OCI-LY7 (cell line): ENCODE data around the gene HSBP1L1. TPM values are rescaled to one million over a fixed set of nuclear protein-coding genes. Genes with fewer than 3 reads are reported as not detected.

Experiments
- BruUV-seq: library from RNA; stranded (reverse); fragments of 400-500 nt; replicated peaks from 2 replicates; lab custom pipeline; 2021; lab: Mats Ljungman, UMichigan
- CTCF ChIA-PET: fragments of 300-600 bp; sonication (Branson Sonifier 250); formaldehyde crosslinking; loops from one replicate; lab custom pipeline; 2022; ENCODE audit warnings: antibody characterized with exemption; ENCODE audit not compliant: unreplicated experiment; lab: Charles Lee
- POLR2A ChIA-PET: fragments of 300-600 bp; sonication (Branson Sonifier 250); formaldehyde crosslinking; loops from one replicate; lab custom pipeline; 2022; ENCODE audit warnings: antibody characterized with exemption; lab: Charles Lee
- DNase-seq: peaks from one replicate; pipeline ENCODE4 v3.0.0-alpha.2; 2015; ENCODE audit warnings: low spot score
- H2AFZ ChIP-seq: fragments of 200-600 bp; sonication (generic), shearing (Covaris generic); 2 replicates; pipeline ENCODE4 v1.6.1; 2014; ENCODE audit warnings: mild to moderate bottlenecking, antibody characterized with exemption, low read length, moderate library complexity
- H3K27ac ChIP-seq: fragments of 200-600 bp; sonication (generic); 2 replicates; pipeline ENCODE4 v1.5.1; 2014; ENCODE audit warnings: mixed run types, low read depth, mild to moderate bottlenecking, moderate library complexity, low read length, inconsistent platforms; ENCODE audit not compliant: poor library complexity, severe bottlenecking
- H3K36me3 ChIP-seq: fragments of 200-600 bp; sonication (generic); 2 replicates; pipeline ENCODE4 v1.6.1; 2014; ENCODE audit warnings: mild to moderate bottlenecking, antibody characterized with exemption, low read length, moderate library complexity, mixed read lengths; ENCODE audit not compliant: insufficient read depth
- H3K4me1 ChIP-seq: fragments of 200-600 bp; sonication (generic); 2 replicates; pipeline ENCODE4 v1.5.1; 2014; ENCODE audit warnings: mild to moderate bottlenecking, low read length; ENCODE audit not compliant: insufficient read depth, poor library complexity, severe bottlenecking
- H3K4me2 ChIP-seq: fragments of 200-600 bp; sonication (generic); 2 replicates; pipeline ENCODE4 v1.6.1; 2014; ENCODE audit warnings: mild to moderate bottlenecking, low read length
- H3K4me3 ChIP-seq: fragments of 200-600 bp; sonication (generic); 2 replicates; pipeline ENCODE4 v1.5.1; 2014; ENCODE audit warnings: mild to moderate bottlenecking, low read depth, low read length; ENCODE audit not compliant: poor library complexity, severe bottlenecking
- H3K79me2 ChIP-seq: fragments of 200-600 bp; sonication (generic); 2 replicates; pipeline ENCODE4 v1.6.1; 2016; ENCODE audit warnings: low read depth, mild to moderate bottlenecking, low read length, moderate library complexity, mixed read lengths; ENCODE audit not compliant: insufficient read depth
- H3K9me2 ChIP-seq: fragments of 200-600 bp; sonication (generic); 2 replicates; pipeline ENCODE4 v1.6.1; 2016; ENCODE audit warnings: mild to moderate bottlenecking, low read length, mixed read lengths; ENCODE audit not compliant: insufficient read depth
- H3K9me3 ChIP-seq: fragments of 200-600 bp; sonication (generic); 2 replicates; pipeline ENCODE4 v1.6.1; 2014; ENCODE audit warnings: mild to moderate bottlenecking, mixed run types, low read length, mixed read lengths
- H4K20me1 ChIP-seq: fragments of 200-600 bp; sonication (generic); 2 replicates; pipeline ENCODE4 v1.6.1; 2014; ENCODE audit warnings: mild to moderate bottlenecking, antibody characterized with exemption, low read length, moderate library complexity, mixed read lengths; ENCODE audit not compliant: insufficient read depth
- EZH2phosphoT487 ChIP-seq: fragments of 200-600 bp; sonication (generic); IDR thresholded peaks from 2 replicates; pipeline ENCODE4 v1.6.1; 2018; ENCODE audit warnings: low read depth, borderline replicate concordance, mild to moderate bottlenecking, mixed run types, antibody characterized with exemption, low read length, moderate library complexity, mixed read lengths
- intact Hi-C: fragments of 100-400 bp; cut with micrococcal nuclease; formaldehyde crosslinking; loops from one replicate; pipeline ENCODE4 v1.10.0; 2022; ENCODE audit not compliant: unreplicated experiment
- total RNA-seq, 2 experiments: library from RNA; depleted of rRNA in 1 of 2; stranded (reverse); fragments of >200 nt in 1 of 2; shearing (Covaris generic) in 1 of 2; gene quantifications; 2 replicates each; pipeline ENCODE4 v1.2.3, GENCODE V29; 2014 to 2022
- TF ChIP-seq, protein P1 (sequence below): fragments of 200-600 bp; sonication (generic); conservative IDR thresholded peaks from 2 replicates; pipeline ENCODE4 v1.5.1; 2014; ENCODE audit warnings: mild to moderate bottlenecking, antibody characterized with exemption, low read length, moderate library complexity, mixed read lengths

Gene HSBP1L1
- total RNA-seq, 2 experiments from 2014 or later = not detected

DNA sequence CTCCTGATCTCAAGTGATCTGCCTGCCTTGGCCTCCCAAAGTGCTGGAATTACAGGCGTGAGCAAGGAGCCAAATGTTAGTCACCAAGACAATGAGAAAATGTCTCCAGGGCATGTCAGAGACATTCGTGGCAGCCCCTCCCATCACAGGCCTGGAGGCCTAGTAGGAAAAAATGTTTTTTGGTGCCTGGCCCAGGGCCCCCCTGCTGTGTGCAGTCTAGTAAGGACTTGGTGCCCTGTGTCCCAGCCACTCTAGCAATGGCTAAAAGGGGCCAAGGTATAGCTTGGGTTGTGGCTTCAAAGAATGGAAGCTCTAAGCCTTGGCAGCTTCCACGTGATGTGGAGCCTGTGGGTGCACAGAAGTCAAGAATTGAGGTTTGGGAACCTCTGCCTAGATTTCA lies 36.4 kb downstream of the HSBP1L1 start:
- CTCF ChIA-PET = no interaction called here
- Histone ChIP-seq H3K36me3 (no peaks in the 10 kb centered on the region), H3K9me2 (no peaks in the 10 kb centered on the region), H3K27ac (no peak overlapping the region), H2AFZ (no peak overlapping the region), H4K20me1 (no peaks in the 10 kb centered on the region), H3K4me3 (no peak overlapping the region), H3K4me1 (no peaks in the 10 kb centered on the region), H3K9me3 (no peaks in the 10 kb centered on the region), H3K79me2 (no peaks in the 10 kb centered on the region), H3K4me2 (no peak overlapping the region)
- BruUV-seq = no TSS peak
- POLR2A ChIA-PET = no interaction called here
- intact Hi-C loops = no loop called here
- DNase-seq = no peak
- TF ChIP-seq EZH2phosphoT487 = no peak
- TF ChIP-seq, protein P1, sequence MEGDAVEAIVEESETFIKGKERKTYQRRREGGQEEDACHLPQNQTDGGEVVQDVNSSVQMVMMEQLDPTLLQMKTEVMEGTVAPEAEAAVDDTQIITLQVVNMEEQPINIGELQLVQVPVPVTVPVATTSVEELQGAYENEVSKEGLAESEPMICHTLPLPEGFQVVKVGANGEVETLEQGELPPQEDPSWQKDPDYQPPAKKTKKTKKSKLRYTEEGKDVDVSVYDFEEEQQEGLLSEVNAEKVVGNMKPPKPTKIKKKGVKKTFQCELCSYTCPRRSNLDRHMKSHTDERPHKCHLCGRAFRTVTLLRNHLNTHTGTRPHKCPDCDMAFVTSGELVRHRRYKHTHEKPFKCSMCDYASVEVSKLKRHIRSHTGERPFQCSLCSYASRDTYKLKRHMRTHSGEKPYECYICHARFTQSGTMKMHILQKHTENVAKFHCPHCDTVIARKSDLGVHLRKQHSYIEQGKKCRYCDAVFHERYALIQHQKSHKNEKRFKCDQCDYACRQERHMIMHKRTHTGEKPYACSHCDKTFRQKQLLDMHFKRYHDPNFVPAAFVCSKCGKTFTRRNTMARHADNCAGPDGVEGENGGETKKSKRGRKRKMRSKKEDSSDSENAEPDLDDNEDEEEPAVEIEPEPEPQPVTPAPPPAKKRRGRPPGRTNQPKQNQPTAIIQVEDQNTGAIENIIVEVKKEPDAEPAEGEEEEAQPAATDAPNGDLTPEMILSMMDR = no peak

GRCh38 chr18:80002468-80002867 lies 38.0 kb downstream of the HSBP1L1 start:
- Histone ChIP-seq H3K79me2 (no peaks in the 10 kb centered on the region), H3K4me2 (no peak overlapping the region), H3K9me2 (no peaks in the 10 kb centered on the region), H4K20me1 (no peaks in the 10 kb centered on the region), H3K4me1 (no peaks in the 10 kb centered on the region), H3K27ac (no peak overlapping the region), H2AFZ (no peak overlapping the region), H3K4me3 (no peak overlapping the region), H3K9me3 (no peaks in the 10 kb centered on the region), H3K36me3 (no peaks in the 10 kb centered on the region)
- BruUV-seq = no TSS peak
- no peak for DNase-seq
- ChIA-PET POLR2A (no interaction called here), CTCF (no interaction called here)
- TF ChIP-seq, protein P1 = no peak
- no peak for TF ChIP-seq EZH2phosphoT487
- intact Hi-C loops = no loop called here

DNA sequence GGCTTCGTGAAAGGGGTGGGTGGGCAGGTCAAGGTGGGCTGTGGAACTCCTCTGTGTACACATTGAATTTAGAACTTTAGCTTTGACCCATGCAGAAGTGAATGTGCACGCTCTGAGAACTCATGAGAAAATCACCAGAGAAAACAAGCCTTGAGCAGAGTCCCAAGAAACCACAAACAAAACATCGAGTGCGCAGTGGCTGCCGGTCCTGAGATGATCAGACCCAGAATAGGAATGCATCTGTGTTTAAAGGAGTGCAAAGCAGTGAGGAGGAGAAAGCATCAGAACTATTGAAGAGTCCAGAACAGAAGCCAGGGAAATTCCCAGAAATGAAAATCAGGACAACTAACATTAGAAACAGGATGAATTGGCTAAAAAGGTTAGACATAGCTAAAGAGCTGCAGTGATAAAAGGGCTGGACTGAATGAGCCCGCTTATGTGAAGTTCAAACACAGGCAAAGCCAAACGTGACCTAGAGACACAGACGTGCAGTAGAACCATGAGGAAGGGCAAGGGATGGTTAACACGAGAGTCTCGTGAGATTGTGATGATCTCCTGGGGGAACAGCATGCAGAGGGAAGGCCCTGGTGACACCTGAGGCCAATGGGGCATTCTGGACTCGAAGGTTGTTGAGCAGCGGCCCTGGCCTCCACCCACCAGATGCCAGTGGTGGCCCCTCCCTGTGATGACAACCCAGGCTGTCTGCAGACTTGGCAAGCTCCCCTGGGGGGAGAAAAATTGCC lies 40.3 kb downstream of the HSBP1L1 start:
- CTCF ChIA-PET = no interaction called here
- Histone ChIP-seq H3K4me1 (no peaks in the 10 kb centered on the region), H3K79me2 (no peaks in the 10 kb centered on the region), H3K4me3 (no peak overlapping the region), H3K9me3 (no peaks in the 10 kb centered on the region), H3K9me2 (no peaks in the 10 kb centered on the region), H4K20me1 (no peaks in the 10 kb centered on the region), H3K27ac (no peak overlapping the region), H2AFZ (no peak overlapping the region), H3K4me2 (no peak overlapping the region), H3K36me3 (no peaks in the 10 kb centered on the region)
- intact Hi-C loops = no loop called here
- DNase-seq = no peak
- POLR2A ChIA-PET = no interaction called here
- TF ChIP-seq, protein P1 = no peak
- TF ChIP-seq EZH2phosphoT487 = no peak
- BruUV-seq = no TSS peak
